ENCODE measurements around the gene PPP1CC. TPM values are rescaled to one million over a fixed set of nuclear protein-coding genes. Genes with fewer than 3 reads are reported as not detected.

Gene PPP1CC
- total and polyA plus RNA-seq, 2 donors from 2014 or later, result 57.0 to 82.3 TPM

- peaks cover 0 to 15% (median 12%) of the 10 kb centered on the region in 3 donors for H3K4me1 ChIP-seq (ENCODE audit: control insufficient read depth in 2 of 3, insufficient read depth in 2 of 3, low read depth in 1 of 3, low read length in 3 of 3)
- peak overlapping the region; percentile 61 to 91 (median 79) for H3K4me3 ChIP-seq (ENCODE audit: low read length in 3 of 3)
- peak overlapping the region; percentile 31 to 83 (median 51) for H3K9ac ChIP-seq (ENCODE audit: low read length in 3 of 3)
- H3K9me3 ChIP-seq (ENCODE audit: control insufficient read depth in 2 of 3, insufficient read depth in 1 of 3, low read length in 3 of 3), result no peaks in the 10 kb centered on the region
- intact Hi-C loops (cut with DNase I), result no loop called here
- H3K27ac ChIP-seq (ENCODE audit: low read depth in 2 of 2, low read length in 2 of 2), result peak overlapping the region in 1 of 2 donors; percentile 38
- TF ChIP-seq, protein P1, sequence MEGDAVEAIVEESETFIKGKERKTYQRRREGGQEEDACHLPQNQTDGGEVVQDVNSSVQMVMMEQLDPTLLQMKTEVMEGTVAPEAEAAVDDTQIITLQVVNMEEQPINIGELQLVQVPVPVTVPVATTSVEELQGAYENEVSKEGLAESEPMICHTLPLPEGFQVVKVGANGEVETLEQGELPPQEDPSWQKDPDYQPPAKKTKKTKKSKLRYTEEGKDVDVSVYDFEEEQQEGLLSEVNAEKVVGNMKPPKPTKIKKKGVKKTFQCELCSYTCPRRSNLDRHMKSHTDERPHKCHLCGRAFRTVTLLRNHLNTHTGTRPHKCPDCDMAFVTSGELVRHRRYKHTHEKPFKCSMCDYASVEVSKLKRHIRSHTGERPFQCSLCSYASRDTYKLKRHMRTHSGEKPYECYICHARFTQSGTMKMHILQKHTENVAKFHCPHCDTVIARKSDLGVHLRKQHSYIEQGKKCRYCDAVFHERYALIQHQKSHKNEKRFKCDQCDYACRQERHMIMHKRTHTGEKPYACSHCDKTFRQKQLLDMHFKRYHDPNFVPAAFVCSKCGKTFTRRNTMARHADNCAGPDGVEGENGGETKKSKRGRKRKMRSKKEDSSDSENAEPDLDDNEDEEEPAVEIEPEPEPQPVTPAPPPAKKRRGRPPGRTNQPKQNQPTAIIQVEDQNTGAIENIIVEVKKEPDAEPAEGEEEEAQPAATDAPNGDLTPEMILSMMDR (IDR thresholded peaks at IDR 0.05; ENCODE audit: borderline replicate concordance, extremely low read depth, insufficient read depth), result no peak
- FAIRE-seq (no peak), DNase-seq (peak in 3 of 5 donors; percentile 39 to 53 (median 44))
- no peaks in the 10 kb centered on the region for H3K27me3 ChIP-seq (ENCODE audit: control insufficient read depth, insufficient read depth, low read length)
- no peaks in the 10 kb centered on the region for H3K36me3 ChIP-seq (ENCODE audit: control insufficient read depth in 2 of 3, insufficient read depth in 3 of 3, low read length in 3 of 3)
Measured at GRCh38 chr12:110741341-110742095, 1.2 kb downstream of the PPP1CC start.

DNA sequence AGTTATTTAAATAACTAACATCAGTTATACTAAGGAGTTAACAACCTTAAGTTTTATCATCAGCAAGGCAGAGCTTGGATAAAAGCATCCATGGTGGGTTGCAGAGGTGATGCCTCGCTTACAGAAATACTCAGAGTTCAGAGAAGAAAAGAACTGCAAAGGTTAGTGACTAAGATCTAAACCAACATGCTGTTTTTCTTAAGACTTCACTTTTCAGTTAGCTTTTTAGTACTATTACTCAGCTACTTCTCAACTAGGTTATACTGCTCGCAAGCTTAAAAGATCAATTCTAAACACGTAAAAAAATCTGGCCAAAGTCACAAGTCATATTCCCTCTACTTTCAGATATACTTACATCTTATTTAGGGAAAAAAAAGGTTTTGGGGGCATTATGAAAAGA, 2.8 kb downstream of the PPP1CC start:
- peaks cover 0 to 15% (median 12%) of the 10 kb centered on the region in 3 donors for H3K4me1 ChIP-seq (ENCODE audit: control insufficient read depth in 2 of 3, insufficient read depth in 2 of 3, low read depth in 1 of 3, low read length in 3 of 3)
- H3K9me3 ChIP-seq (ENCODE audit: control insufficient read depth in 2 of 3, insufficient read depth in 1 of 3, low read length in 3 of 3), result no peaks in the 10 kb centered on the region
- DNase-seq (no peak), FAIRE-seq (no peak)
- no peak overlapping the region for H3K27ac ChIP-seq (ENCODE audit: low read depth in 2 of 2, low read length in 2 of 2)
- intact Hi-C loops (cut with DNase I), result no loop called here
- TF ChIP-seq, protein P1 (IDR thresholded peaks at IDR 0.05; ENCODE audit: borderline replicate concordance, extremely low read depth, insufficient read depth), result no peak
- H3K36me3 ChIP-seq (ENCODE audit: control insufficient read depth in 2 of 3, insufficient read depth in 3 of 3, low read length in 3 of 3), result peaks cover 0 to 2% (median 0%) of the 10 kb centered on the region in 3 donors
- no peak overlapping the region for H3K9ac ChIP-seq (ENCODE audit: low read length in 3 of 3)
- peak overlapping the region in 2 of 3 donors; percentile 7 to 9 for H3K4me3 ChIP-seq (ENCODE audit: low read length in 3 of 3)
- H3K27me3 ChIP-seq (ENCODE audit: control insufficient read depth, insufficient read depth, low read length), result no peaks in the 10 kb centered on the region

DNA sequence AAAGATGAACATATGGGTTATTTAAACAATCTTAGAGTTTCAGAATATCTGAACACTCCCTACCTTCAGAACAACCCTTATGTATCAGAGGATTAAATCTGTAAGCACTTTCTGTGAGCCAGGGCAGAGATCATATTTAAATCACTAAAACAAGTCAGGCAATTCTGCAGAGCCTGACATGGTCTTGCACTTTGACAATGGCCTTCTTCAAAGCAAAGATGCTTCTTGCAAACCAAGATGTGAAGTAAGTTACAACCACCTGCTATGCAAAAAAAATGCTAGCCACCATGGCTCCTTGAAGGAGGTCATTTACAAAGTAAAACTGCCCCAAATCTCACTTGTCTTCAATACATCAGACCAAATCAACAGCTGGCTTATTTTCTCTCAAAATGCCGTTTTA, 3.2 kb downstream of the PPP1CC start:
- no peak for FAIRE-seq
- H3K4me1 ChIP-seq (ENCODE audit: control insufficient read depth in 2 of 3, insufficient read depth in 2 of 3, low read depth in 1 of 3, low read length in 3 of 3), result peaks cover 0 to 15% (median 12%) of the 10 kb centered on the region in 3 donors
- peak overlapping the region in 1 of 3 donors; percentile 9 for H3K4me3 ChIP-seq (ENCODE audit: low read length in 3 of 3)
- H3K9ac ChIP-seq (ENCODE audit: low read length in 3 of 3), result no peak overlapping the region
- intact Hi-C loops (cut with DNase I), result no loop called here
- peaks cover 0 to 2% (median 0%) of the 10 kb centered on the region in 3 donors for H3K36me3 ChIP-seq (ENCODE audit: control insufficient read depth in 2 of 3, insufficient read depth in 3 of 3, low read length in 3 of 3)
- no peaks in the 10 kb centered on the region for H3K27me3 ChIP-seq (ENCODE audit: control insufficient read depth, insufficient read depth, low read length)
- no peak for DNase-seq
- H3K27ac ChIP-seq (ENCODE audit: low read depth in 2 of 2, low read length in 2 of 2), result no peak overlapping the region
- no peaks in the 10 kb centered on the region for H3K9me3 ChIP-seq (ENCODE audit: control insufficient read depth in 2 of 3, insufficient read depth in 1 of 3, low read length in 3 of 3)
- TF ChIP-seq, protein P1 (IDR thresholded peaks at IDR 0.05; ENCODE audit: borderline replicate concordance, extremely low read depth, insufficient read depth), result no peak
